Hematopoietic multipotent progenitor cell treated with erythropoietin and hydrocortisone succinate and interleukin-3 and kit ligand, for 6 days (in vitro differentiated cells): ENCODE results near the gene ACTG2.
"Not testable (repeated sequence)": the region's sequence is repeated elsewhere in the genome, so short reads cannot be mapped to it uniquely, and the experiment has no call there.

Experiments
- DNase-seq: peaks from one replicate; pipeline ENCODE4 v3.0.0-alpha.2; 2015

The ACTG2 gene

DNA sequence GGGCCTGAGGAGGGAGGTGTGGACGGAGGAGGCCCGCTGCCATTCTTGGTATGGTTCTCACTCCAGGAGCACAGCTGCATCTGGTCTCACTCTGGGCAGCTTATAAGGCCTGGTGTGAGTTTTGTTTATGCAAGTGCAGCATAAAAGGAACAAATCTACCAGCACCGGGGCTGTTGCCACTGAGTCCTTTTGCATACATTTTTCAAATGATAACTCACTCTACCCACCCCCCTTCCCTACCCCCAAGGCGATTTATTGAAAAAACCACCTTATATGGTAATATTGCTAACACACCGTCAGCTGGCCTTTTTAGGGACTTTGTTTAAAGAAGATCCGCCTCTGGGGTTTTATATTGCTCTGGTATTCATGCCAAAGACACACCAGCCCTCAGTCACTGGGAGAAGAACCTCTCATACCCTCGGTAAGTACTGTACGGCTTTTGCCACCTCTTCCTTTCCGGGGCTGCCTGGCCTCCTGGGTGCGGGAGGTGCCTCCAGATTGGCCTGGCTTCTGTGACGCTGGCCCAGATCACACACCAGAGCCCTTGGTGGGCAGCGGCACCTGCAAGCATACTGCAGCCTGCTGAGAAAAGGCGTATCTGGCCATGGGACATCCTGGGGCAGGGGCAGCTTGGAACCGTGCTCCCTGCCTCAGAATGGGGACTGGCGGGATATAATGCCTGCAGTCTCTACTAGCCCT is at the start of gene ACTG2:
Gene ACTG2 (plus strand): TSS at position 378 of the 699 bp plus-strand sequence. CDS start 8,304 bp downstream, outside the sequence.
- no peak for DNase-seq

DNA sequence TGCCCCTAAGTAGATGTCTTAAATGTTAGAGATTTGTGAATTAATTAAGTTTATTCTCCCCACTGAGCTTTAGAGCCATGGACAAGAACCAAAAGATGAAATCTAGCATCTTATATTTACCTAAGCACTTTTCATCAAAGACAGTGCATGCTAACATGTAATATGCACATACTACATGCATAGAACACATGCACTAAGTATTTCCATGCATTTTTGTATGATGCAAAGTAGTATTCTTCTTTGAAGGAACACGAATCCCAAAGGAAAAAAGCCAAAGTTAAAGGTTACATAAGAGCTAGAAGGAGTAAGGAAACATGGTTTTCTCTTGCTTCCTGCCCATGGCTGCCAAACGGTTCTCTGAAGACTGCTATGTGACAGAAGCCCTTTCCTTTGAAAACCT is 48.7 kb upstream of the ACTG2 start:
- DNase-seq: no peak

DNA sequence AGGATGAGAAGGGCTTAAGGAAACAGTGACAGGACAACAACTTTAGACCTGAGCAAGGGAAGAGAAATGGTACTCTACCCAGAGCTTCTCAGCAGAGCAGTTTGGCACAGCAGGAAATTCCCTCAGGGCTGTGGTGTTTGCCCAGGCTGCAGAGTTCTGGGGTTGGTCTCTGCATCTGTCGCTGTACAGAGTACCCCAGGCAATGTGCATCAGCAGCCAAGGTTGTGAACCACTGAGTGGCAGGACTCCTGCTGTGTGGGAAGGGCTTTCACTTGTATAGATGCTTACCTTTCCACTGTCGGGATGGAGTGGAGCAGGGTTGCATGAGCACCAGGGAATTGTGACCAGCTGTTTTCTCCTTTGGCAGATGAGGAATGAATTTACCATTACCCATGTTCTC is 42.8 kb upstream of the ACTG2 start:
- no peak for DNase-seq

DNA sequence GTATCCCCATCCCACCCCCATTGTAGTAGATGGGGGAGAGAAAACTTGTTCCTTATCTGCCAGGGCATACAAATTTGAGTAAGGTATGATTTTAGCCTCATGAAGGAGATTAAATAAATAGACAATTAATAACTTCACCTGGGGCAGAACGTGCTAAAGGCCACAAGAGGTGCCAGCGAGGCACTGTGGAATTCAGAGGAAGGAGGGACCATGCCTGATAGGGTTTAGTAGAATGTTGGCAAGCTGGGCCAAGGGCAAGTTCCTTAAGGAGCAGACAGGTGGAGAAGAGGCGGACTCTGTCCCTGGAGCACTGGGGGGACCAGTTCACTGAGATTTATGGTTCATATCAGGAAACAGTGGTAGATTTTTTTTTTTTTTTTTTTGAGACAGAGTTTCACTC is 41.5 kb upstream of the ACTG2 start:
- DNase-seq: peak; percentile 65

GRCh38 chr2:73852020-73852419 is 40.8 kb upstream of the ACTG2 start:
- DNase-seq: no peak

GRCh38 chr2:73855526-73855925 is 37.3 kb upstream of the ACTG2 start:
- no peak for DNase-seq

DNA sequence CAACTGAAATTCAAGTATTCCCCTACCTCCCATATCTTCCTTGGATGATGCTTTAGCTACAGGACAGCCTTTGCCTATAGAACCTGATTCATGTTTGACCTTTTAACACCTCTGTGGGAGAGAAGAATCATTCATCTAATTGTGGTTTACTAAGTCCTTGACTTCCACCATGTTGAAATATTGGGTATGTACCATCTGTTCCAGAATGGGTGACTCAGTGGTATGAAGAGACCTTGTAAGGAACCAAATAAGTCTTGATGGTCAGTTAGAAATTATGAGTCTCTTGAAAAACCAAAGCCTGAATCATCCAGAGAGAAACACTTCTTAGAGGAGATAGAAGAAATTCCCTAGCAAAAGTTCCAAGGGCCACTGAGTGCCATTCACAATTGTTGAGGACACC is 36.6 kb upstream of the ACTG2 start:
- DNase-seq: no peak

GRCh38 chr2:73859721-73860586 is 32.9 kb upstream of the ACTG2 start:
- no peak for DNase-seq

GRCh38 chr2:73862987-73863386 is 29.8 kb upstream of the ACTG2 start:
- no peak for DNase-seq

DNA sequence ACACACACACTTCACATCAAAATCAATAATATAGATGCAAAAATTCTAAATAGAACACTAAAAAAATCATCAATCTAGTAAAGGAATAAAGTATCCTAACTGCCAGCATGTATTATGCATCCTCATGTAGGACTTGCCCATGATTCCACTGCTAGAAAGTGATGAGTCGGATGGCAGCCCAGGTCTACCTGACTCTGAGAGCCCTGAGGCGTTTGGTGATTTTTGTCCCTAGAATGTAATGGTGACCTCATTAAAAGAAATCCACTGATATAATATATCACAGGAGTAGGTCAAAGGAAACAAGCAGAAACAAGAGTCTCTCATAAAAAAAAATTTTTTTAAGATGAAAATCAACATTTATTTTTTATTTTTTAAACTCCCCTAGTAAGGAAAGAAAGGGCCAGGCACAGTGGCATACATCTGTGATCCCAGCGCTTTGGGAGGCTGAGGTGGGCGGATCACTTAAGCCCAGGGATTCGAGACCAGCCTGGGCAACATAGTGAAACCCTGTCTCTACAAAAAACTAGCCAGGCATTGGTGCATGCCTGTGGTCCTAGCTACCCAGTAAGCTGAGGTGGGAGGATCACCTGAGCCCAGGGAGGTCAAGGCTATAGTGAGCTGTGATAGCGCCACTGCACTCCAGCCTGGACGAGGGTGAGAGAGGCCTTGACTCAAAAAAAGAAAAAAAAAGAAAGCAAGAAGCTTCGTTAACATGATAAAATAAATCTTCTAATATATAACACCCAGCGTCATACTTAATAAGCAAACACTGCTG is 24.4 kb upstream of the ACTG2 start:
- DNase-seq: no peak

DNA sequence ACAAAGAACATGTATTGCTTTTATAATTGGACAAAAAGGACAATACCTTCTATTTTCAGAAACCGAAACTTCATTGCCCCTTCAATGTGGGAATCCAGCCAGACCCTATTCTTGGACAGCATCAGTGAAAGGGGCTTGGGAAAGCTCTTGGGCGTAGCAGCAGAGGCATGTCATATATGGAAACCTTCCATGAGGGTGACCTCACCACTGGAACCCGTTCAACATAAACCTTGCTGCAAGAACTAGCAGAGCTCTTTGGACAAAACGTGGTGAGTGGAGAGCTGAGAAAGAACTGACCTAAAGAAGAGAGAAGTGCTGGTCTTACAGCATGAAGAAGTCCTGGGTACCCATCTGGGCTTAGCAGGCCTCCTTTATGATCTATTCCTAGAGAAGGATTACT is 22.7 kb upstream of the ACTG2 start:
- DNase-seq: no peak

DNA sequence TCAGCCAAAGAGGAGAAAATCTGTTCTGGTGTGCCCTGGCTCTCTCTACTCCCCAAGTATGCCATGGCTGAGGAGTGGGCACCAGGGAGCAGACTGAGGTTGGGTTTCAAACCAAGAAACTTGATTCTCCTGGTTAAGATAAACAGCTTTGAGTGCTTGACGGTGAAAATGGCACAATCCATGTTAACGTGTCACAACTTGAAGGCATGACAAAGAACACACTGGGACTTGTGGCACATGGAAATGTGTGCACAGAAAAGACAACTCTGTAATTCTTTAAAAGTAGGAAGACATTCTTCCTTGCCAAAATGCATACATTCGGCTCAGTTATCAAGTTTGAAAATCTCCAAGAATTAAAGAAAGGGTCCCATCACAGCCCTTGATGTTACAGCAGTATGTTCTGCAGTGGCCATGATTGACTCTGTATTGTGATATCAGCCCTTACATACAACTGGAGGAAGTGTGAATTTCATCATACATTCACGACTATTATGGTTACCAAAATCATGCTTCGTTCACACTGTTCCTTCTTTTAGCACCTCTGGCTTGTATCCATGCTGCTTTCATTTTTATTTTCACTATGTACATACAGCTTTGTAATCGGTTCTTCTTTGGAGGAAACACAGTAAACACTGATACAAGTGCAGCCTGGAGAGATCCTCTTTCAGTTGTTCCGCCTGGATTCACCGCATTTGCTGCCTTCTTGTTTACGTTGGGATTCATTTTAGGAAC is 15.6 kb upstream of the ACTG2 start:
- DNase-seq: peak; percentile 35

DNA sequence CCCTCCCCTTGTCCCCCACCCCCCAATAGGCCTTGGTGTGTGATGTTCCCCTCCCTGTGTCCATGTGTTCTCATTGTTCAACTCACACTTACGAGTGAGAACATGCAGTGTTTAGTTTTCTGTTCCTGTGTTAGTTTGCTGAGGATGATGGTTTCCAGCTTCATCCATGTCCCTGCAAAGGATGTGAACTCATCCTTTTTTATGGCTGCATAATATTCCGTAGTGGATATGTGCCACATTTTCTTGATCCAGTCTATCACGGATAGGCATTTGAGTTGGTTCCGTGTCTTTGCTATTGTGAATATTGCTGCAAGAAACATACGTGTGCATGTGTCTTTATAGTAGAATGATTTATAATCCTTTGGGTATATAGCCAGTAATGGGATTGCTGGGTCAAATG is 14.8 kb upstream of the ACTG2 start:
- DNase-seq: not testable (repeated sequence)

- DNase-seq: no peak
Observed at GRCh38 chr2:73885406-73885805, 7.4 kb upstream of the ACTG2 start.

- DNase-seq: no peak
Observed at GRCh38 chr2:73886357-73886756, 6.5 kb upstream of the ACTG2 start.

DNA sequence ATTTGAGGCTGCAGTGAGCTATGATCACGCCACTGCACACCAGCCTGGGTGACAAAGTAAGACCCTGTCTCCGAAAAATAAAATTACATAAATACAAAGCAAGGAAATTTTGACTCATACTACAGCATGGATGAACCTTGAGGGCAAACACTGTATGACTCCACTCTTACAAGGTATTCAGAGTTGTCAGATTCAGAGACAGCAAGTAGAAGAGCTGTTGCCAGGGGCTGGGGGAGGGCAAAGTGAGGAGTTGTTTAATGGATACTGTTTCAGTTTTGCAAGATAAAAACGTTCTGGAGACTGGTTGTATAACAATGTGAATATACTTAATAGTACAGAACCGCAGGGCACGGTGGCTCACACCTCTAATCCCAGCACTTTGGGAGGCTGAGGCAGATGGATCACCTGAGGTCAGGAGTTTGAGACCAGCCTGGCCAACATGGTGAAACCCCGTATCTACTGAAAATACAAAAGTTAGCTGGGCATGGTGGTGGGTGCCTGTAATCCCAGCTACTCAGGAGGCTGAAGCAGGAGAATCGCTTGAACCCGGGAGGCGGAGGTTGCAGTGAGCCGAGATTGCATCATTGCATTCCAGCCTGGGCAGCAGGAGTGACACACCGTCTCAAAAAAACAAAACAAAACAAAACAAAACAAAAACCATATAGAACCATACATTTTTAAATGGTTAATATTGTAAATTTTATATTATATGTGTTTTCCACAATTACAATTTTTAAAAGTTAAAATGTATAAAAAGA is 5.0 kb upstream of the ACTG2 start:
- not testable (repeated sequence) for DNase-seq

GRCh38 chr2:73888388-73888787 is 4.4 kb upstream of the ACTG2 start:
- no peak for DNase-seq

DNA sequence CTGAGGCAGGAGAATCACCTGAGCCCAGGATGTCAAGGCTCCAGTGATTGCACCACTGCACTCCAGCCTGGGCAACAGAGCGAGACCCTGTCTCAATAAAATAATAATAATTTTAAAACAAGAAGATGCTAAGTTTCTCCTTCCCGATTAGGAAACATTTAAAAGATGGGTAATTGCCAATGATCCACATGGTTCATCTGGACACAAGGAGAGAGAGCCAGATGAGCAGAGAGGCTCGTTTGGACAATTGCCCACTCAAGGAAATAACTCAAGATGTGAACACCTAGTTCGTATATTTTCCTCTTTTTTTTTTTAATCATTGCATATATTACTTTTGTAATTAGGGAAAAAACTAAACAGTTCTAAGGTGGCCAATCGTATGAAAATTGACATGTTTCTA is 3.6 kb upstream of the ACTG2 start:
- no peak for DNase-seq

DNA sequence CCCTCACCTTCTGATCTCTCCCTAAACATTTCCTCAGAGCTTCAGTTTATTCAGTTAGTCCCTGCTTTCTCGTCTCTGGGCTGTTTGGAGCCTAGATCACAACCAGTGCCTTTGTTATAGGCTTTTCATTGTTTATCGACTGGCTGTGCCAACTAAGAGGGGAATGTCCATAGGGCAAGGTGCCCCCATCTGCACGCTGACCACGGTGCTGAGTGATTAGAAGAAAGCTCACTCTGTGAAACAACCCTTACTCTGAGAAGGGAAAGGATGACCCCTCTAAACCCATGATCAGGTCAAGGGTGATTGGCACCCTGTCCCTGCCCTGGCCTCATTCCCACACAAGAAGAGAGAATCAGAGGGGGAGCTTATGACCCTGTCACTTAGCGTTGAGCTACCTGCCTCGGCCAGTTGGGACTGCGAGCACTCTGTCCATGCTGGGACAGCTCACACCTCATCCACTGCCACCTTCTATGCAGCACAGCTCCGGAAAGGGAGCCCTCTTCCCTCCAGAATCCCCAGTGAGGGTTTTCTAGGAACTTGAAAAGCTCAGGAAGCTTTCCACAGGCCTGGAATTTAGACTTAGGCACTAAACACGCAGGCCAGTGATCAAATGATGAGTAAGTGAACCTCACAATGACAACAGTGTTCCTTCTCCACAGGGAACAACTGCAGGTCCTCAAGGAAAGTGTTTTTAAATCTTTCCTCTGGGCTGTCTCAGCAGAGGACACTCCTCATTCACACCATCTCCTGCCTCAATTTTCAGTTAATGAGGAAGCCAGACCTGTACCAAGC is 2.3 kb upstream of the ACTG2 start:
- DNase-seq: no peak

DNA sequence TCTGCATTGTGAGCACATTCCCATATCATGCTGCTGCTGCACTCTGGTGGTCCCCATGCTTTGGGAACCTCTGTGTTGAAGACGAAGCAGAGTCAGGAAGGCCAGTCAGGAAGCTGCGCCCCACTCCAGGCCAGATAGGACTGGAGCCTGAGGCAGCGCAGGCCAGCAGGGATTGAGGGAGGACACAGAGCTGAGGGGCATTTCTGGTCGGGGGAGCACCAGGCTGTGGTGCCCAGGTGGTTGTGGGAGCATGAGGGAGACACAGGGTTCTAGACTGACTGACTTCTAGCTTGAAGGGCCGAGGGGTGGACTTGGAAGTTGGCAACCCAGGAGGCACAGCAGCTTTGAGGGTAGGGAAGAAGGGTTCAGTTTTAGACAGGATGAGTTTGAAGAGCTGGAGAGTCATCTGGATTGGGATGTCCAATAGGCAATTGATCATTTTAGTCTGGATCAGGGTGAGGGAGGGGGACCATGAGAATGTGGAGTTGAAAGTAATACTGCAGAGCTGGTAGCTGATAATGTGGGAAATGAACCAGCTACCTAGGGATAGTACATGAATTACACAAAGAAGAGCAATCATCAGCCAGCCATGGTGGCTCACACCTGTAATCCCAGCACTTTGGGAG is 1.4 kb upstream of the ACTG2 start:
- DNase-seq: no peak
